CD1c-positive myeloid dendritic cell (primary cell): ENCODE data around the gene UBE2G1.

Experiments used
- DNase-seq: peaks from one replicate; pipeline ENCODE4 v3.0.0-alpha.2; 2016; ENCODE audit errors: extremely low spot score

The UBE2G1 gene

DNA sequence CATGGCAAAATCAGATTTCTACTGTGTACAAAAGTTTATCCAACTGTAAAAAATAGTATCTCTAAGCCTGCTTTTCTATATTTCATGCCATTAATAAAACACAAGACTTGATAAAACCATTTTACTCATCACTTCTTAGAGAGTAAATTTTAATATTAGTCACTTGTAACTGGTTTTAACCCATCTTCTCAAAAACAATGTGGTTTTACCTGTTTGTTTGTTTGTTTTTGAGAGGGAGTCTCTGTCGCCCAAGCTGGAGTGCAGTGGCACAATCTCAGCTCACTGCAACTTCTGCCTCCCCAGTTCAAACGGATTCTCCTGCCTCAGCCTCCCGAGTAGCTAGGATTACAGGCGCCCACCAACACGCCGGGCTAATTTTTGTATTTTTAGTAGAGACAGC, 32.1 kb downstream of the UBE2G1 start:
- DNase-seq = no peak

DNA sequence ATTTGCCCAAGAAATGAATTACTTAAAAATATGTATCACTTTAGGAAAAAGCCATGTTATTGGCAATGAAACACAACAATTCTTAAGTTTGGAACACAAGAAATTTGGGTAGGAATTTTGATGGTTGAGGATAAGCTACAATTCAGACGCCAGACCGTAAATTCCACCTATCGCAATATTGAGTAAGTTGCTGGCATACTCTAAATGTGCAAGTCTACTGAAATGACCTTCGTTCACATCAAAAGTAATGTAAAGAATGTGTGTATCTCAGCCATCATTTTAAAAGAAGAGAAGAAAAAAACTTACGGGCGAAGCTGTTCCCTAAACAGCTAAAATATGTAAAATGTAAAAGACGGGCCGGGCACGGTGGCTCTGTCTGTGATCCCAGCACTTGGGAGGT, 33.4 kb downstream of the UBE2G1 start:
- DNase-seq = no peak

DNA sequence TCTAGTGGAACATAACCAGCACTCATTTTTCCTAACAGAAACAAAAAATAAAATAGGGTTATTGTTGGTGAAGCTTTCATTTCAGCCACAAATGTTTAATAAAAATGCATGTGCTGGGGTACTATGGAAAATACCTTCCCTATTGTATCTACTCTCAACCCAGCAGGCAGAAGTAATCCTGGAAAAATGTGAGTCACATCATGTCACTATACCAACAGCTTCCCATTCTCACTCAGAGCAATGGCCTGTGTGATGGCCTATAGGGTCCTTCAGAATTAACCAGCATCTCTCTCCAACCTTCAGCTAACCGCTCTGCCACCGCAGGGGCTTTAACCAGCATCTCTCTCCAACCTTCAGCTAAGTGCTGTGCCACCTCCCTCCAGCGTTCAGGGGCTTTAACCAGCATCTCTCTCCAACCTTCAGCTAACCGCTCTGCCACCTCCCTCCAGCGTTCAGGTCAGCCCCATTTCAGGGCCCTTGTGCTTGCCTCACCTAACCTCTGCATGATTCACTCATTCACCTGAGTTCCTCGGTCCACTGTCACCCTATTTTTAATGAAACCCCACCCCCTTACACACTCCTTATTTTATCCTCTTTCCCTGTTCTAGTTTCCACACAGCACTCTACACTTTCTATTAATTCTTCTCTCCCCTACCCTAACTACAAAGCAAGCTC, 34.0 kb downstream of the UBE2G1 start:
- DNase-seq = no peak

DNA sequence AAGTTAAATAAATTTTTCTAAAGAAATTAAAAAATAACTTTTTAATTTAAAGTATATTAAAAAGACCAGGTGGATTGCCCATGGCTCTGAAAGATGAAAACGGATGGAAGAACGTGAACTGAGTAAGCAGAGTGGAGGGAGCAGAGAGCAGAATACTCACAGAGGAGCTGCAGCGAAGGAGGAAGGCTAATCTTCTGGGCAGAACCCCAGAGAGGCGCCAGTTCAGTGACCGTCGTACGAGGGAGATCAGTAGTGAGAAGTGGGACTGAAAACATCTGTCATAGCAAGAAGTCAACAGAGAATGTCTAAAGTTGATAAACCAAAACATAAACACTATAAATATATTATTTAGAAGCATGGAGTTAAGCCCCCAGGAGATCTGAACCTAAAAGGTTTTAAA, 34.9 kb downstream of the UBE2G1 start:
- DNase-seq = no peak

DNA sequence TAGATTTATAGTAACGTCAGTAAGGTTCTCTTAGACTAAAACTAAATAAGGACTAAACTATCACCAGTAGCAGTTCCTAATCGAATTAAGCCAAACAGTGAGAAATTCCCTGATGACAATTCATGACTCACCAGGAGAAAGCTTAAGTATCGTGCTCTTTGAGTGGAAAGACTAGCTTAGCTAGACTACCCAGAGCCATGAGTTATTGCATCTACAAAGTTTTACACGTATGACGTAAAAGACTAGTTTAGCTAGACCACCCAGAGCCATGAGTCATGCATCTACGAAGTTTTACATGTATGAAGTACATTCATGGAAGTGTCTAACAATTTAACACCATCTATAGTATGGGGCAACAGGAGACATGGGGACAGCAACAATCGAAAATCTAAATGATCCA, 36.6 kb downstream of the UBE2G1 start:
- no peak for DNase-seq

DNA sequence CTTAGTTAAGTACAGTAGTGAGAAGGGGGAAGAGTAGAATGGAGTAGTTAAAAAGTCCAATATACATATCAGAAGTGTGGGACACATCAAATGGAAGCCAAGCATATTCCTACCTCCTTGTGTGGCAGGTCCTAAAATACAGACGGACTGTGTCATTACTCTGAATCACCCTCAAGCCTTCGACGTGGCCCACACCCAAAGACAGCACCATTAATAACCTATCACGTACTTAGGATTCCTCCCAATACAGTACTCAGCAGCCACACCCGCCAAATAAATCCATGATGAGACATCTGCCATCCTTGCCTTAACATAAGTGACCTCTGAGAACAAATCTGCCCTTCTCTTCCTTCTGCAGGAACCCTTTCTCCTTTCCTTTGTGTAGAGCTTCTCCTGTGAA, 38.9 kb downstream of the UBE2G1 start:
- DNase-seq = no peak

DNA sequence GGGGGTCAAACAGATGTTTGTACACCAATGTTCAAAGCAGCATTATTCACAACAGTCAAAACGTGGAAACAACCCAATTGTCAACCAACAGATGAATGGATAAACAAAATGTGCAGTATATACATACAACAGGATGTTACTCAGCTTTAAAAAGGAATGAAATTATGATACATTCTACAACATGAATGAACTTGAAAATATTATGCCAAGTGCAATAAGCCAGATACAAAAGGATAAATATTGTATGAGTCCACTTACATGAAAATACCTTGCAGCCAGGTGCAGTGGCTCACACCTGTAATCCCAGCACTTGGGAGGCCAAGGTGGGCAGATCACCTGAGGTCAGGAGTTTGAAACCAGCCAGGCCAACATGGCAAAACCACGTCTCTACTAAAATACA, 39.9 kb downstream of the UBE2G1 start:
- no peak for DNase-seq

DNA sequence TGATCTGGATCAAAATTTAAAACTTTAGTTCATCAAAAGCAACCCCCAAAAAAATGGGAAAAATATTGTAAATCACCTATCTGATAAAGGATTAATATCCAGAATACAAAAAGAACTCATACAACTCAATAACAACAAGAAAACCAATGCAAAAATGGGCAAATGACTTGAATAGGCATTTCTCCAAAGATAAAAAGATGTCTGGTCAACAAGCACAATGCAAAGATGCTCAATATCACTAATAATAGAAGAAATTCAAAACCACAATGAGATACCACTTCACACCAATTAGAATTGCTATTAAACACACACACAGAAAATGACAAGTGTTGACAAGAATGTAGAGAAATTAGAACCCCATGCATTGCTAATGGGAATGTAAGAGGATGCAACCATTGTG, 40.4 kb downstream of the UBE2G1 start:
- no peak for DNase-seq

DNA sequence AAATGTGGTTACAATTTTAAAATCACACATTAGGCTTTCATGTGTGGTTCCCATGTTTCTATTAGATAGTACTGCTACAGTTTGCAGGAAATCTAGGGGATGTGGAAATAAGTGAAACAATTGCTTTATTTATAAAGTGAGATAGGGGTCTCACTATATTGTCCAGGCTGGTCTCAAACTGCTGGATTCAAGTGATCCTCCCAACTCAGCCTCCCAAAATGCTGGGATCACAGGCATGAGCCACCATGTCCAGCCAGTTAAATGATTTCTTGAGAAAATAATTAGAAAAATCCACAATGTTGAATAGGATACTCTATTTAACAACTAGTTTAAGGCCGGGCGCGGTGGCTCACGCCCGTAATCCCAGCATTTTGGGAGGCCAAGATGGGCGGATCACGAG, 42.0 kb downstream of the UBE2G1 start:
- DNase-seq = no peak

DNA sequence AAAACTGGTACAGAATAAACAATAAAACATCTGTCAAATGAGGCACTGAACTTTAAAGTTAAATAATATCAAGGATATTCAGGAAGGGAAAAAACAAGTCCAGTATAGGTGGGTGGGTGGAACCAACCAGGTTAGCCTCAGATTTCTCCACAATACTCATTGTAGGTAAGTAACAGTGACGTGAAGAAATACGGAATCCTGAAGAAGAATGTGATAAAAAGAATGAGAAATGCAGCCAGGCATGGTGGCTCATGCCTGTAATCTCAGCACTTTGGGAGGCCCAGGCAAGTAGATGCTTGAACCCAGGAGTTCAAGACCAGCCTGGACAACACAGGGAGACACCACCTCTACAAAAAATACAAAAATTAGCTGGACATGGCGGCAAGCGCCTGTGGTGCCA, 47.3 kb downstream of the UBE2G1 start:
- DNase-seq = no peak

DNA sequence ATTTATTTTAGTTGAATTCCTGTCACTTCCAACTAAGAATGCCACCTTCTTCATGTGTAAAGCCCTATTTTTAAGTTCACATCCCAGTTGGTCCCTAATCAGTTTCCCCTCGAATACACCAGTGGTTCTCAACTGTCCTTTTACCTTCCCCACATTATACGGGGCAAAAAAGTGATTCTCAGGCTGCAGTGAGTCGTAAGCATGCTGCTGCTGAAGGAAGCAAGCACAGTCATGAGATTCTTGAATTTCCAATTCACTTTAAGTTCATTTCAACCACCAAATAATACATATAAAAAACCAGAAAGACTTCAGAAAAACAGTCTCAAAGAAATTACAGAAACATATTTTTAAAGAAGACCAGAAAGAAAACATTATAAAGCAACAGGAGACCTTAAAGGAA, 47.9 kb downstream of the UBE2G1 start:
- no peak for DNase-seq

DNA sequence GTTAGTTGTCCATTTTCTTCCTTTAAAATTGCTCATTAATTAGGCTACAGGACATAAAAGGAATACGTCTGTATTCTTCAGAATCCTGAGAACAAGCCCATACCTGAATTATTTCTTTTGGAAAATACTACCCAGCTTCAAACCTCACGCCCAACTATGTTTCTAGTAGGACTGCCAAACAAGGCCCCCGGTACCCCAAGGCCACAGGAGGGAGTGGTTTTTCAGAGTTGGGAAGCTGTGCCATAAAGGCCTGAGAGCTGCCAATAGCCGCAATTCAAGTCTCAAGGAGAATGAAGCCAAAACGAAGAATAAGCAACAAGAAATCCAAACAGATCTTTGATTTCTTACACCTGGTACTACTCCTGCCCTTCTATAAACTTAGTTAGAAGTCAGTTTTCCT, 48.3 kb downstream of the UBE2G1 start:
- no peak for DNase-seq

DNA sequence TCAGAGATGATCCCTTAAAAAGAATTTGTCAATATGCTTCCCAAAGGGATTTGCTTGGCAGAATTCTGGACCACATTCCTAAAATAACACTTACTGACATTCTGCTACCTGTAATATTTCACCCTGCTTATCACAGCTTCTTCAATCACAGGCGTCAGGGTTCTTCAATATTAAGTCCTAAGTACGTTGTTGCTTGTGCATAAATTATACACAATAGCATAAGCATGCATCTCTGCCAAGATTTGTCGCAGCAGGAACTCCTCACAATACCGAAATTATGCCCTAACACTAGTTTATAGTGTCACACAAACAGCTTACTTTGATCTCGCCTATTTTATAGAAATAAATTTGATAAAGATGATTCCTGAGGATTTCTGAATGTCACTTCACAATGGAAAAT, 48.9 kb downstream of the UBE2G1 start:
- DNase-seq = no peak

DNA sequence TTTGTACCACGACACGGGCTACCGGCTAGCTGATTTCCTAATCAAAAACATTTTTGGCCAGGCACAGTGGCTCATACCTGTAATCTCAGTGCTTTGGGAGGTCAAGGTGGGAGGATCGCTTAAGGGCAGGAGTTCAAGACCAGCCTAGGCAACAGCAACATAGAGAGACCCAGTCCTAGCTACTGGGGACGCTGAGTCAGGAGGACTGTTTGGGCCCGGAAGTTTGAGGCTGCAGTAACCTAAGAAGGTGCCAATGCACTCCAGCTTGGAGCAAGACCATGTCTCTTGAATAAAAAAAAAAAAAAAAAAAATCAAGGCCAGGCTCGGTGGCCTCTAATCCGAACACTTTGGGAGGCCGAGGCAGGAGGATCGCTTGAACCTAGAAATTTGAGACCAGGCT, 49.8 kb downstream of the UBE2G1 start:
- no peak for DNase-seq

DNA sequence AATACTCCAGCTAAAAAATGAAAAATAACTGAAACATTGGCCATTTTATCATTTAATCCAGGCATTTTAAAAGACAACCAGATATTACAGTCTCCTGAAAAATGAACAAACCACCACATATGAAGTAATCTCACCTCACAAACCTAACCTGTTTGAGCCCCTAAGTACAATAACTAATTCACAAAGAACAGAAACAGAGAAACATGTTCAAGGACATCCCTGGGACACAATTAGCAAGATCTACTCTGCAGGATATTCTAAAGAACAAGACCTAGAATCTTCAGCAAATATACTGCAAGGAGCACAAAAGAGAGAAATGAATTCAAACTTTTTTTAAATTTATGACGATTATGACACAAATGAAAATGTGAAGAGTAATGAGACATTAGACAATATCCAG, 51.9 kb downstream of the UBE2G1 start:
- DNase-seq = no peak

DNA sequence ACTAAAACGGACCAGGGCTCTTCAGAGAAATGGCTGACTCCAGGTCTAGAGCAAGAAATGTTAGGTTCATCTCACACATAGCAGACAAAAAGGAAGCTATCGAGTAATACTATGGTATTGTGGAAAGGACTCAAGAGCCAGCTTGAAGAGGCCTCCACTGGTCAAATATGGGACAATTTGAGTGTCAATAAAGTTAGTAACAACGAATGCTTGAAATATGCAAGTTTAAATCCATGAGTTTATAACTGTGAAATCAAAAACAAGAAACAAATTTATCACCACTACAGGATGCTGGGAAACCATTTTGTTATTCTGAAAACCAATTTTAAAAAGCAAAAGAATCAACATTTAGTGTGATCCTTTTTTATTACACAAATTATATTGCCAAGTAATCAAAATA, 52.3 kb downstream of the UBE2G1 start:
- no peak for DNase-seq

DNA sequence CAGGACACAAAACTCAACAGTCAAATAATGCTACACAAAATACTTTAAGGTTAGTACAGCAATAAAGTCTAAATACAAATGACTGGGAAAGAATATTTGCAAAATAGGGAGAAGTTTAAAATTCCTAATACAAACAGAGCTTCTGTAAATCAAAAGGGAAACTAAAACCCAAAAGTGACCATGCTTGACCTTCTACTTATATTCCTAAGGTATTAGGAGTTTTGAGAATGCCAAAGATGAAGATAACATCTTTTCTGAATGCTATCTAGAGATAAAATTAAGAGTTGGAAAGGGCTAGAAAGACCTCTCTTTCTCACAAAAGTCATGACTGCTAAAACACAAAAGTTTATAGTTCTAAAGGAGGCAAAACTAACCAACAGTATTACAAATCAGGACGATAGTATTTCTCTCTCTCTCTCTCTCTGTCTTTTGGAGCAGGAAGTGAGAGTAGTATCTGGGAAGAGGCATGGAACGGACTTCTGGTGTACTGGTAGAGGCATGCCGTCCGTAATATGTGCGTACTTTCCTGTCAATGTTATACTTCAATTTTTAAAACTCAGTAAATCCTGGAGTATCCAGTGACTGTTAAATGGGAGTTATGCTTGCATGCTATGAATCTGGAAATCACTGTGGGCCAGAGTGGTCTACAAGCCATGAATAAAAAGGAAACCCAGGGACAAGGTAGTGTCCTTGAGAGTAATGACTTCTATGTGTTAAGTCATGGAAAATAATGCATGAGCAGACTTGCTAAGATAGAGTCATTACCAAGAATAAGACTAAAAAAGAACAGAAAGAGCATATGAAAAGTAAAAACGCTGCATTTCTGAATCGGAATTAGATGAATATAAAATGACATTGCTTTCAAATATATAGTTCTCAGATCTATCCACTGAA, 53.0 kb downstream of the UBE2G1 start:
- peak; percentile 33 for DNase-seq

DNA sequence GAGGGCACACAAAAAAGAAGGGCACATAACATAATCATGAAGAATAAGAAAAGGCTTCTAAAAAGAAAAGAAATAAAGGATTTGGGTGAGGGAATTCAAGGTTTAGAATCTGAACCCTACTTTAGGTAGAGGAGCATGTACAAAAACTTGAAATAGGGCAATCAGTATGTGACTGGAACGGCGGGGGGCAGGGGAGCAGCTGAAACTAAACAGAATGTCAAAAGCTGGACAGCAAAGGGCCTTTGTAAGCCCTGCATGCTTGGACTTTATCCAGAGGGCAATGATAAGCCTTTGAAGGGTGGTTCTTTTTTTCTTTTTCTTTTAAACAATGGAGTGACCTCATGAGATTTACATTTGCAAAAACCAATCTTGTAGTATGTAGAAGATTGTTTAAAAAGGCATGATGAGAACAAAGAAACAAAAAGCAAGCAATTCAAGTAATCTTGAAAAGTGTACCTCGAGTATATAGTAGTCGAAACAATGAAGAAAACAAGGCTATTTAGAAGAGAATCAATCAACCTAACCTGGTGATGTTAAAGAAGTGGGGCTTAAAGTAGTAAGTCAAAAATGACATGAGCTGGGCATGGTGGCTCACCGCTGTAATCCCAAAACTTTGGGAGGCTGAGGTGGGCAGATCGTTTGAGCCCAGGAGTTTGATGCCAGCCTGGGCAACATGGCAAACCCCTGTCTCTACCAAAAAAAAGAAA, 56.0 kb downstream of the UBE2G1 start:
- DNase-seq = no peak

DNA sequence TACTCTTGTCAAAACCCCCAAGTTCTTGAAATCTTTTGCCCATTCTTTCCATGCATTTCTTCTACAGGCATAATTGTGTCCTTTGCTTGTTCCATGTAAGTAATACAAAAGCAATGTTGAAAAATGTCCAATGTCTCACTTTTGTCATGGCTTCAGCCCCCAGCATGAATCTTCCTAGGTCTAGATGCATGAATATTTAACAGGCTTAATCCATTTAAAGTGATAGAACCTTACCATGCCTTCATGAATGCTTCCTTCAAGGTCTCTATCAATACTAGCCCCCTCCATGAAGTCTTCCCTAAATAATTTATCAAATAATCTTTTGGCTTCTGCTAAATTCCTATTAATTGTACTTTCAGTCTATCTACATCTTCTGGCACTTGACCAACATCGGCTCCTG, 56.6 kb downstream of the UBE2G1 start:
- DNase-seq = no peak

DNA sequence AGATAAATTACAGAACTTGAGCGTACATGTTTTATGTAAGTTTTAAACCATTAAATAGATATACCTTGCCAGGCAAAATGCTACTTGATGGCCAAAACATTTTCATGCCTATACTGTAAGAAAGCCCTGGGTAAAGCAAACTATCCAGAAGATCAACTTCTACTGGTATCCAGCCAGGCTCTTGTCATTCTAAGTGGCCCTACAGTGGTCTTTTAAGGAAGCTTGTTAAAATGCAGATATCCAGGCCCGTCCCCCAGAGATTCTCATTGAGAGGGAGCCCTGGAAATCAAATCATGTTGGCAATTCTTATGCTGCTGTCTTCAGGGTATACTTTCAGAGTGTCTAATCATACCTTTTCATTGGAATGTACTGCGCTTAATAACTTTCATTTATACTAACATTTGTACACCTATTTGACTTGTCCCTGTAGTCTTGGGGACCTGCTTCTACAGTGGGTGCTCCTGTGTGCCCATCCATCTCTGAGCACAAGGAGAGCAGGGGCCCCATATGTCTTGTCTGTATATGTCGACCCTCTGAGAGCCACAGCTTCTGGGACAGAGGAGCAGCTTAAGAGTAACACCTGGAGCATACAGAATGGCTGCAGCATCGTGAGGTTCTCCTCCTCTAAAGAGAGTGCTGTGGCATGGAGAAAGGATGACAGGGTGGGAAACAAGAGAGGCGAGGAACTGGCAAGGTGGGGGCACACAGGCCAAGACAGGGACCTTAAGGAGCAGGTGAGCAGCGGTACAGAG, 59.1 kb downstream of the UBE2G1 start:
- no peak for DNase-seq

DNA sequence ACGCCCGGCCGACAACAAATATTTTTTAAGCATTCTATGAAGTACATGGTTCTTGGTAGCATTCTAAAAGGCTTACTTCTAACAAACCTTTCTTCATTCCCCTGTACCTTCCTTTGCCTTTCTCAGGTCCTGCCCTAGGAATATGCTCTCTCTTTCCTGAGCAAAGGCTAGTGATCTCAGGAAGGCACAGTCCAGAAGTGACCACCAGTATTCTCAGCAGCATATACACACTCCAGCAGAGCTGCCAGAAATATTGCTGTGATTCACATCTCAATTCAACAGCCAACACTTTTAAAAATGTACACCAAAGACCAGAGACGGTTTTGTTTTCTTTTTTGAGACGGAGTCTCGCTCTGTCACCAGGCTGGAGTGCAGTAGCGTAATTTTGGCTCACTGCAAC, 61.3 kb downstream of the UBE2G1 start:
- DNase-seq = no peak

DNA sequence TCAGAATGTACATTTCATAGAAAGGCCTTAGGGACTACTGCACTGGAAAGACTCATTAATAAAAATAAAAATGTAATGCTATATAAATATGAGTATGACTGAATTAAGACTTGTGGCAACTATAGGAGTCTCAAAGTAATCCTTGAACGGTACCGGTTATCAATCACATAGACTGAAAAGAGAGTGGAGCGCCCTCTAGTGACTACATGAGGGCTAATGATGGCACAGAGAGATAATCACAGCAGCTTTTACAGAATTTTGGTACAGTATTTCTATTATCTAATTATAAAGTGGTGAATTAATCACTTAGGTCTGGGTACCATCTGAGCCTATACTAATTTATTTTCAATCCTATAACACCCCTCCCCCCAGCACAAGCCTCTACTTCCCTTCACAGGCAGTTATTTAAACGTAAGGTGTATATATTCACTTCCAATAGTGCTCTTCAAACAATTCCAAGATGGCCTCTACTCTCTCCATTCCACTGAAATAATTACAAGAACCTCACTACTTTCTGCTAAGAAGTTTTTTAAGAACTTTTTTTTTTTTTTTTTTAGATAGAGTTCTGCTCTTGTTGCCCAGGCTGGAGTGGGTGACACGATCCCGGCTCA, 62.0 kb downstream of the UBE2G1 start:
- DNase-seq = peak; percentile 61
